Astrocyte (in vitro differentiated cells and primary cell): Measurements from ENCODE around the gene ROGDI. TPM values are rescaled to one million over a fixed set of nuclear protein-coding genes. Genes with fewer than 3 reads are reported as not detected.

ENCODE experiments used
- DNase-seq: peaks from one replicate; pipeline ENCODE4 v3.0.0-alpha.2; 2010; ENCODE audit warnings: low read depth
- FAIRE-seq: peaks from 2 replicates; lab custom pipeline; 2011; peaks lifted over from hg19 to GRCh38; lab: Jason Lieb, UNC
- H2AFZ ChIP-seq: 2 replicates; pipeline ENCODE4 v1.6.0; 2012; ENCODE audit warnings: low read depth, low read length, inconsistent platforms
- H3K27ac ChIP-seq: 2 replicates; pipeline ENCODE4 v1.5.1; 2011; ENCODE audit warnings: low read depth, low read length, inconsistent platforms
- H3K27me3 ChIP-seq: 2 replicates; pipeline ENCODE4 v1.6.0; 2011; ENCODE audit warnings: low read length, inconsistent platforms; ENCODE audit not compliant: insufficient read depth
- H3K36me3 ChIP-seq: 2 replicates; pipeline ENCODE4 v1.5.1; 2011; ENCODE audit warnings: low read length, inconsistent platforms; ENCODE audit not compliant: insufficient read depth
- H3K4me1 ChIP-seq: 2 replicates; pipeline ENCODE4 v1.5.1; 2011; ENCODE audit warnings: low read length, inconsistent platforms; ENCODE audit not compliant: insufficient read depth
- H3K4me2 ChIP-seq: 2 replicates; pipeline ENCODE4 v1.6.0; 2012; ENCODE audit warnings: low read length, inconsistent platforms
- H3K4me3 ChIP-seq: 2 replicates; pipeline ENCODE4 v1.5.1; 2011; ENCODE audit warnings: low read depth, mild to moderate bottlenecking, low read length, inconsistent platforms; ENCODE audit not compliant: insufficient read depth
- H3K79me2 ChIP-seq: 2 replicates; pipeline ENCODE4 v1.6.0; 2012; ENCODE audit warnings: mild to moderate bottlenecking, low read length, inconsistent platforms; ENCODE audit not compliant: insufficient read depth
- H3K9ac ChIP-seq: 2 replicates; pipeline ENCODE4 v1.6.0; 2012; ENCODE audit warnings: mild to moderate bottlenecking, low read length, inconsistent platforms
- H3K9me3 ChIP-seq: 2 replicates; pipeline ENCODE4 v1.5.1; 2012; ENCODE audit warnings: low read depth, mild to moderate bottlenecking, low read length, inconsistent platforms; ENCODE audit not compliant: insufficient read depth
- H4K20me1 ChIP-seq: 2 replicates; pipeline ENCODE4 v1.6.0; 2012; ENCODE audit warnings: low read length, inconsistent platforms; ENCODE audit not compliant: insufficient read depth
- H3K27ac Mint-ChIP-seq: one replicate; pipeline ENCODE4 v1.8.0; 2021; ENCODE audit warnings: mild to moderate bottlenecking, mixed read lengths; ENCODE audit not compliant: unreplicated experiment
- H3K27me3 Mint-ChIP-seq: one replicate; pipeline ENCODE4 v1.8.0; 2021; ENCODE audit warnings: low read depth, mixed read lengths; ENCODE audit not compliant: unreplicated experiment
- H3K36me3 Mint-ChIP-seq: one replicate; pipeline ENCODE4 v1.8.0; 2021; ENCODE audit warnings: low read depth, mixed read lengths; ENCODE audit not compliant: unreplicated experiment
- H3K4me1 Mint-ChIP-seq: one replicate; pipeline ENCODE4 v1.8.0; 2021; ENCODE audit warnings: low read depth, mixed read lengths; ENCODE audit not compliant: unreplicated experiment
- H3K4me3 Mint-ChIP-seq: one replicate; pipeline ENCODE4 v1.8.0; 2021; ENCODE audit warnings: mild to moderate bottlenecking, moderate library complexity, mixed read lengths; ENCODE audit not compliant: unreplicated experiment
- H3K9me3 Mint-ChIP-seq: one replicate; pipeline ENCODE4 v1.8.0; 2021; ENCODE audit warnings: mild to moderate bottlenecking, mixed read lengths; ENCODE audit not compliant: unreplicated experiment
- CTCF ChIP-seq: IDR thresholded peaks from 2 replicates; pipeline ENCODE4 v1.5.1; 2011; ENCODE audit warnings: low read depth, mild to moderate bottlenecking, inconsistent platforms, low read length, moderate library complexity; ENCODE audit not compliant: insufficient read depth
- EZH2 ChIP-seq: IDR thresholded peaks from 2 replicates; pipeline ENCODE4 v1.6.1; 2012; ENCODE audit warnings: mild to moderate bottlenecking, low read length, inconsistent platforms; ENCODE audit not compliant: insufficient read depth
- total RNA-seq: library from RNA; stranded (reverse); gene quantifications from 2 replicates; pipeline ENCODE4 v1.2.1, GENCODE V29; 2021

The ROGDI gene
- total RNA-seq, 1 donor from 2014 or later = 33.6 TPM

- Histone ChIP-seq H3K9ac (no peak overlapping the region), H3K4me2 (no peak overlapping the region), H3K4me3 (no peak overlapping the region), H3K79me2 (no peaks in the 10 kb centered on the region), H2AFZ (no peak overlapping the region), H3K4me1 (no peaks in the 10 kb centered on the region), H4K20me1 (no peaks in the 10 kb centered on the region), H3K27me3 (no peaks in the 10 kb centered on the region), H3K27ac (no peak overlapping the region), H3K9me3 (no peaks in the 10 kb centered on the region), H3K36me3 (no peaks in the 10 kb centered on the region)
- Mint-ChIP-seq H3K27ac (no peak overlapping the region), H3K4me3 (no peak overlapping the region), H3K27me3 (peaks cover 9% of the 10 kb centered on the region), H3K9me3 (peaks cover 3% of the 10 kb centered on the region), H3K36me3 (peaks cover 11% of the 10 kb centered on the region), H3K4me1 (peaks cover 3% of the 10 kb centered on the region)
- DNase-seq (no peak), FAIRE-seq (no peak)
- no peak for TF ChIP-seq EZH2
- TF ChIP-seq CTCF = no peak
Measured at GRCh38 chr16:4783251-4783950, 19.0 kb downstream of the ROGDI start.

- Mint-ChIP-seq H3K9me3 (peaks cover 3% of the 10 kb centered on the region), H3K4me1 (peaks cover 3% of the 10 kb centered on the region), H3K4me3 (no peak overlapping the region), H3K27me3 (peaks cover 4% of the 10 kb centered on the region), H3K36me3 (peaks cover 8% of the 10 kb centered on the region), H3K27ac (no peak overlapping the region)
- no peak overlapping the region for H3K4me3 ChIP-seq
- no peak overlapping the region for H3K9ac ChIP-seq
- H3K27me3 ChIP-seq = no peaks in the 10 kb centered on the region
- H3K9me3 ChIP-seq = no peaks in the 10 kb centered on the region
- H2AFZ ChIP-seq = no peak overlapping the region
- DNase-seq (no peak), FAIRE-seq (no peak)
- no peaks in the 10 kb centered on the region for H3K36me3 ChIP-seq
- H3K79me2 ChIP-seq = no peaks in the 10 kb centered on the region
- no peaks in the 10 kb centered on the region for H4K20me1 ChIP-seq
- TF ChIP-seq EZH2 (no peak), CTCF (no peak)
- H3K4me2 ChIP-seq = no peak overlapping the region
- H3K27ac ChIP-seq = no peak overlapping the region
- no peaks in the 10 kb centered on the region for H3K4me1 ChIP-seq
Measured at GRCh38 chr16:4780235-4780634, 22.2 kb downstream of the ROGDI start.

- peaks cover 3% of the 10 kb centered on the region for H3K9me3 Mint-ChIP-seq
- Histone ChIP-seq H3K79me2 (no peaks in the 10 kb centered on the region), H2AFZ (no peak overlapping the region), H3K4me3 (no peak overlapping the region), H3K36me3 (no peaks in the 10 kb centered on the region), H3K4me1 (no peaks in the 10 kb centered on the region), H3K27ac (no peak overlapping the region), H3K4me2 (no peak overlapping the region), H3K9ac (no peak overlapping the region), H3K27me3 (no peaks in the 10 kb centered on the region), H4K20me1 (no peaks in the 10 kb centered on the region), H3K9me3 (no peaks in the 10 kb centered on the region)
- TF ChIP-seq CTCF (no peak), EZH2 (no peak)
- no peak for FAIRE-seq
- DNase-seq = no peak
- H3K27ac Mint-ChIP-seq = no peak overlapping the region
- H3K4me3 Mint-ChIP-seq = no peak overlapping the region
- peaks cover 3% of the 10 kb centered on the region for H3K4me1 Mint-ChIP-seq
- H3K27me3 Mint-ChIP-seq = no peaks in the 10 kb centered on the region
- peaks cover 3% of the 10 kb centered on the region for H3K36me3 Mint-ChIP-seq
Measured at GRCh38 chr16:4778050-4778392, 24.4 kb downstream of the ROGDI start.
